Astrocyte (in vitro differentiated cells and primary cell): Measurements from ENCODE around the gene ATP10A.

ENCODE experiments used
- EZH2 ChIP-seq: IDR thresholded peaks from 2 replicates; pipeline ENCODE4 v1.6.1; 2012; ENCODE audit warnings: mild to moderate bottlenecking, low read length, inconsistent platforms; ENCODE audit not compliant: insufficient read depth
- TF ChIP-seq, protein P1 (sequence below): IDR thresholded peaks from 2 replicates; pipeline ENCODE4 v1.5.1; 2011; ENCODE audit warnings: low read depth, mild to moderate bottlenecking, inconsistent platforms, low read length, moderate library complexity; ENCODE audit not compliant: insufficient read depth

DNA sequence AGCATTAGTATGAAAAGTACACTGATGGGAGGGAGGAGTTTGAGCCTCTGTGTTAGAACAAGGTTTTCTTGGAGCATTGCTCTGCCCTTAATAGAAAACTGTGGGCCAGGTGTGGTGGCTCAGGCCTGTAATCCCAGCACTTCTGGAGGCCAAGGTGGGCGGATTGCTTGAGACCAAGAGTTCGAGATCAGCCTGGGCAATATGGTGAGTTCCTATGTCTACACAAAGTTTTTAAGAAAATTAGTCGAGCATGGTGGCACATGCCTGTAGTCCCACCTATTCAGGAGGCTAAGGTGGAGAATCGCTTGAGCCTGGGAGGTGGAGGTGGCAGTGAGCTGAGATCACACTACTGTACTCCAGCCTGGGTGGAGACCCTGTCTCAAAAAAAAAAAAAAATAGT is 103.7 kb downstream of the ATP10A start:
- TF ChIP-seq, protein P1, sequence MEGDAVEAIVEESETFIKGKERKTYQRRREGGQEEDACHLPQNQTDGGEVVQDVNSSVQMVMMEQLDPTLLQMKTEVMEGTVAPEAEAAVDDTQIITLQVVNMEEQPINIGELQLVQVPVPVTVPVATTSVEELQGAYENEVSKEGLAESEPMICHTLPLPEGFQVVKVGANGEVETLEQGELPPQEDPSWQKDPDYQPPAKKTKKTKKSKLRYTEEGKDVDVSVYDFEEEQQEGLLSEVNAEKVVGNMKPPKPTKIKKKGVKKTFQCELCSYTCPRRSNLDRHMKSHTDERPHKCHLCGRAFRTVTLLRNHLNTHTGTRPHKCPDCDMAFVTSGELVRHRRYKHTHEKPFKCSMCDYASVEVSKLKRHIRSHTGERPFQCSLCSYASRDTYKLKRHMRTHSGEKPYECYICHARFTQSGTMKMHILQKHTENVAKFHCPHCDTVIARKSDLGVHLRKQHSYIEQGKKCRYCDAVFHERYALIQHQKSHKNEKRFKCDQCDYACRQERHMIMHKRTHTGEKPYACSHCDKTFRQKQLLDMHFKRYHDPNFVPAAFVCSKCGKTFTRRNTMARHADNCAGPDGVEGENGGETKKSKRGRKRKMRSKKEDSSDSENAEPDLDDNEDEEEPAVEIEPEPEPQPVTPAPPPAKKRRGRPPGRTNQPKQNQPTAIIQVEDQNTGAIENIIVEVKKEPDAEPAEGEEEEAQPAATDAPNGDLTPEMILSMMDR, result no peak
- no peak for TF ChIP-seq EZH2
